Adipose tissue (tissue), 3 donors: Measurements from ENCODE around the gene TLN1. TPM values are rescaled to one million over a fixed set of nuclear protein-coding genes. Genes with fewer than 3 reads are reported as not detected.

ENCODE experiments used
- H3K27ac ChIP-seq: one replicate; pipeline ENCODE4 v1.5.1; 2013; ENCODE audit warnings: low read depth, low read length
- WGBS, 3 donors: extraction: QIAGEN DNeasy Blood & Tissue Kit; methylation state at CpG; one replicate each; pipeline ENCODE4 v1.1.7; 2013; 5-methylcytosine and 5-hydroxymethylcytosine counted together
- polyA plus RNA-seq, 3 donors: library from polyadenylated mRNA; stranded (reverse); fragments of 200-250 nt; gene quantifications; one replicate each; pipeline ENCODE4 v1.2.3, GENCODE V29; 2013
- donor health status: healthy with polysubstance abuse.
- donor health status: Bipolar disorder and iron deficiency.
- donor health status: healthy.

Gene TLN1
- 100 to 1,000 TPM in 2 of 3 donors, 10 to 100 TPM in 1; 72.4 to 310 (median 201) TPM for polyA plus RNA-seq

DNA sequence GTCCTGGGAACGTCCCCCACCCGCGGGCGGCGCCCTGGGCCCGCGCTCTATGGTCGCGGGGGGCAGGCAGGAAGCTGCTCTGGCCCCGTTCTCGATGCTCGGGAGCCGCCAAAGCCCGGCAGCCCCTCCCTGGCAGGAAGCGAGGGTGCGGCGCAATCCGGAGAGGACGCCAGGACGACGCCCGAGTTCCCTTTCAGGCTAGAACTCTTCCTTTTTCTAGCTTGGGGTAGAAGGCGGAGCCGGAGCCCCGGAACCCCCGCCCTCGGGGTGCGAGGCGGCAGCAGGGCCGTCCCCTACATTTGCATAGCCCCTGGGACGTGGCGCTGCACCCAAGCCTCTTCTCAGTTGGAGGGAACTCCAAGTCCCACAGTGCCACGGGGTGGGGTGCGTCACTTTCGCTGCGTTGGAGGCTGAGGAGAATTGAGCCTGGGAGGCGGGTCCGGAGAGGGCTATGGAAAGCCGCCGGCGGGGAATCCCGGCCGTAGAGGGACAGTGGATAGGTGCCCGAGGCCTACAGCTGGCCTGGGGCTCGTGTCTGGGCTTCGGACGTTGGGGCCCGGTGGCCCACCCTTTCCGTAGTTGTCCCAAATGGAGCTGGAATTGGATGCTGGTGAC is at the start of gene TLN1, which contains the start of gene CREB3:
Gene TLN1, minus strand, starts transcription at position 11 of the 615 bp plus-strand sequence. CDS start 6,501 bp downstream, outside the sequence.
Gene CREB3, plus strand, starts transcription at position 482 of the 615 bp plus-strand sequence. Its CDS starts 107 bp downstream, at position 589.
- WGBS, 3 donors = 0% methylated on average over 43 to 49 of the region's 49 CpGs
- H3K27ac ChIP-seq = peak within 1 kb of the TSS; percentile 100

DNA sequence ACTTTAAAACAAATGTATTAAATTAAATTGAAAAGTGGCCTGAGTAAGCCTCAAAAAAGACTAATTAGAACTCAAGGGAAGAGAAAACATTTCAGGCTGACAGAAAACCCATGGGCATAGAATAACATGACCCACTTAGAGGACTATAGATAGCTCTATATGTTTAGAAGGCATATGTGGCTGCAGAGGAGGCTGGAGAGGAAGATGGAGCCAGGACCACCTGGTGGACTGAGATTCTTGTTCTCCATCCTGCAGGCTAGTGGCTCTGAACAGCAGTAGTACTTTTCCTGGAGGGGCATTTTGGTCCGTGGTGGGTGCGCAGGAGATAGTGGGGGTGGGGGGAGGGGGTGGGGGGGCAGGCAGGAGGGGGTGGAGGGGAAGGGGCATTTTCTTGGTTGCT is 49.1 kb upstream of the TLN1 start:
- no peak overlapping the region for H3K27ac ChIP-seq
- 57 to 85% (median 80%) methylated on average over 2 of the region's 2 CpGs for WGBS, 3 donors

DNA sequence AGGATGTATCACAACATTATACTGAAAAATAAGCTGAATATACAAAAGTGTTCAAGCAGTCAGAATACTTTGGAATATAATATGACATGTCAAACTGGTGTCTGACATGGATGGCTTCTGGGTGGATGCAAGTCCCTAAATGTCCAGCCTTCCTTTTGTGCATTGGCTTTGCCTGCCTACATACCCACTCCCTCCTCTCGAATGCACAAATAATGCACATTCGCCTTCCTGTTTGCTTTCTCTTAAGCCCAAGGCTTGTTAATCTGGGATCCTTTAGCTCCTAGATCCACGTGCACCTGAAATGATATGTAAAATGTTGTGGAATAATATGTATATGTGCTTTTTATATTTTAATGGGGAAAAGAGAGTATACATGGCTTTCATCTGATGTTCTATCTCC is 46.5 kb upstream of the TLN1 start:
- no peak overlapping the region for H3K27ac ChIP-seq
- 89 to 95% (median 90%) methylated on average over 3 of the region's 3 CpGs for WGBS, 3 donors

GRCh38 chr9:35776018-35776417 is 44.0 kb upstream of the TLN1 start:
- 74 to 83% (median 76%) methylated on average over 4 of the region's 4 CpGs for WGBS, 3 donors
- H3K27ac ChIP-seq = no peak overlapping the region

DNA sequence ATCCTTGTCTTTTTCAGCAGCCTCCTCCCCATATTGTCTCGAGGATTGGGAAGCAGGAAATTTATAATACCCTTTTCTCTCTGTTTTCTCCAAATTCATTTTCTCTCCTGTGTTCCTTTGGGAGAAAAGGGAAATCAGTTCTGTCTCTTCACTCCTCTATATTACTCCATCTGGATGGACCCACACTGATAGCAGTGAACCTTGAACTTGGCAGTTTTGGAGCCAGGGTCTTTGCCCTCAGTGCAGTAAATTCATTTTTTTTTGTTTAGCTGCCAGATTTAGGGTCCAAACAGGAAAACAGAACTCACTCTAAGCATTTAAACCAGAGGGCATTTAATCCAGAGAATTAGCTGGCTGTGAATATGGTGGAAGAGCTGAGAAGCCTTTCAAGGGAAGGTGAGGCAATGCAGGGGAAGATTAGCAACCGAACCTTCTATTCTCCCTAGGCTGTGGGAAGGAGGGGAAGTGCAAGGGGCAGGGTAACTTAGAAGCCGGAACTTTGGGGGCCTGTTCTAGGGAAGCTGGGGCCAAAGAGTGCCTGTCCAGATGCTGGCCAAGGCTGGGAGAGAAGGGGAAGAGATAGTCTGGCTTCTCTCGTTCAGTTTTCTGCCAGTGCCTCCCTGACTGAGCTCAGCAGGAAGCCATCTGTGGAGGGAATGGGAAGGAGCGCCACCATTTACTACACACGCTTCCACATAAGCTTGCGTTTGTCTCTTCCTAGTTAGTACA is 43.1 kb upstream of the TLN1 start:
- 38 to 78% (median 43%) methylated on average over 7 of the region's 7 CpGs for WGBS, 3 donors

GRCh38 chr9:35771943-35772342 is 39.9 kb upstream of the TLN1 start:
- 45 to 75% (median 63%) methylated on average over 3 of the region's 3 CpGs for WGBS, 3 donors
- no peak overlapping the region for H3K27ac ChIP-seq

More for the DNA sequence above, 43.1 kb upstream of the TLN1 start:
- no peak overlapping the region for H3K27ac ChIP-seq

- H3K27ac ChIP-seq = no peak overlapping the region
- WGBS, 3 donors = 8 to 26% (median 16%) methylated on average over 1 of the region's 1 CpG
Measured at GRCh38 chr9:35771534-35771933, 39.5 kb upstream of the TLN1 start.

GRCh38 chr9:35771075-35771433 is 39.1 kb upstream of the TLN1 start:
- WGBS, 3 donors = 11 to 14% (median 13%) methylated on average over 4 of the region's 4 CpGs
- no peak overlapping the region for H3K27ac ChIP-seq

DNA sequence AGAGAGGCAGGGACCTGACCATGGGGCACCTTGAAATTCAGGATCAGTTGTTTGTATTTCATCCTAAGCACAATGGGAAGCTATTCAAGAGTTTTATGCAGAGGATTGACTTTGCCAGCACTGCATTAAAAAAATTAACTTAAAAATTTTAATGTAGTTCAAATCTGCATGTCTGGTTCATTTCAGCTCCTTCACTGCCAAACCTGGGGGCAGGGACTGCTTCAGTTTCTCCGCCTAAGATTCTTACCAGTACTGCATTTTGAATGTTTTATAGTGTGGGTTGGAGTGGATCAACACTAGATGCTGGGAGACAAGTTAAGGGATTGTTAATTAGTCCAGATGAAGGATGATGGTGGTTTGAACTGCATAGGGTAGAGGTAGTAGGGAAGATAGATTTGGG is 37.8 kb upstream of the TLN1 start:
- no peak overlapping the region for H3K27ac ChIP-seq
- 90 to 100% (median 94%) methylated on average over 1 of the region's 1 CpG for WGBS, 3 donors

- no peak overlapping the region for H3K27ac ChIP-seq
- WGBS, 3 donors = 90 to 100% (median 95%) methylated on average over 1 of the region's 1 CpG
Measured at GRCh38 chr9:35767458-35767857, 35.5 kb upstream of the TLN1 start.

GRCh38 chr9:35766997-35767396 is 35.0 kb upstream of the TLN1 start:
- 84 to 91% (median 91%) methylated on average over 2 of the region's 2 CpGs for WGBS, 3 donors
- H3K27ac ChIP-seq = no peak overlapping the region

DNA sequence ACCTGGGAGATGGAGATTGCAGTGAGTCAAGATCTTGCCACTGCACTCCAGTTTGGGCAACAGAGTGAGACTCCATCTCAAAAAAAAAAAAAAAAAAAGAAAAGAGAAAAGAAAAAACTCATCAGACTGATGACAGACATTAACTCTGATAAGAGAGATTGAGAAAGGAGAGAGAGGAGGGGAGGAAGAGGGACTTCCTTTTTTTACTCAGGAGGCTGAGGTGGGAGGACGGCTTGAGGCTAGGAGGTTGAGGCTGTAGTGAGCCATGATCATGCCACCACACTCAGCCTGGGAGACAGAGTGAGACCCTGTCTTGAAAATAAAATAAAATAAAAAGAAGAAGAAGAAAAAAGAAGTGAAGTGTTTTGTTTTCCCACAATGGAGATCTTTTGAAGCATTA is 31.8 kb upstream of the TLN1 start:
- H3K27ac ChIP-seq = no peak overlapping the region
- 90 to 96% (median 93%) methylated on average over 1 of the region's 1 CpG for WGBS, 3 donors

DNA sequence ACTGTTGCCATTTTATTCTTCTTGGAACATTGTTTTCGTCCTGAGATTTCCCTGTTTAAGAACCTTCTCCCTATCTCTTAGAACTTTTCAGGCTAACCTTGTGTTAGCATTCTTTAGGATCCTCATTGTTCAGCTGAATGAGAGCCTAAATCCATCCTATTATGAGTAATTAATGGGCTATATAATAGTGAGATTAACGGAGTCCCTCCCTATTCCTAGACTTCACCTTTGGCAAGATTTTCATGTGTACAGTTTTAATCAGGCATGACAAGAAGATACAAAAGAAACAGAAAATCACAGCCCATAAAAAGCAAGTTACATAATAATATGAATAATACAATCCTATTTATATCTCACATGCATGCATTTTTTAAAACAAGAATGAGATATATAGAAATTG is 31.2 kb upstream of the TLN1 start:
- WGBS, 3 donors = 81 to 93% (median 88%) methylated on average over 2 of the region's 2 CpGs
- no peak overlapping the region for H3K27ac ChIP-seq

DNA sequence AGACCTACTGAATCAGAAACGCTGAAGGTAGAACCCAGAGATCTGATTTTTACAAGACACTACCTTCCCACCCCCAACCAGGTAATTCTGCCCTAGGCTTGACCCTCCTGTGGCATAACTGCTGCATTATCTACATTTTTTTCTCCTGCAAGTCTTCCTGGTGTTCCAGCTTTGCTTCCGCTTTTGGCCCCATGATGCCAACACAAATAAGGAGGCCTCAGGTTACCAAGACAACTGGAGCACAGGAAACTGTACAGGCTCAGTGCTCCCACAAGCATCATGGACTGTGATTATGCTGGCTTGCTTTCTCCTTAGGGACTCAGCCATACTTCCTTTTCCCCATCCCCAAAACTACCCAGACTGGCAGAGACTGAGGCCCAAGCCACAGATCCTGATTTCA is 28.7 kb upstream of the TLN1 start:
- no peak overlapping the region for H3K27ac ChIP-seq
- 43 to 53% (median 52%) methylated on average over 2 of the region's 2 CpGs for WGBS, 3 donors

DNA sequence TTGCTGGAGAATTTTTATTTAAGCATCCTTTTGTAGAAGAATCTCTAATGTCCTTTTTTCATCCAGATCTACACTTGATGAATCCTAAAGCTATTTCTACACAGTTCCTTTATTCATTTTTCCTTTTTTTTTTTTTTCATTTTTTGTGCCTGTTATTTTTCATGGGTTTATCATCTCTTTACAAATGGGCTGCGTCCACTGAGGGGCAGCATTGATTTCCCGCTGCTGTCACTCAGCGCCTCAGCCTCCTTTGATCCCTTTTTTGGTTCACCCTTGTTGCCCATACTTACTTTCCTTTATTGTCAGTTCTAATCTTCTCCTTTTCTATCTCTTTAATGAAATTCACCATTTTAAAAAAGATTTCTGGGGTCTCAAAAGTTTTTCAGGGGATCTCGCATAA is 27.8 kb upstream of the TLN1 start:
- WGBS, 3 donors = 83 to 98% (median 97%) methylated on average over 4 of the region's 4 CpGs
- no peak overlapping the region for H3K27ac ChIP-seq

GRCh38 chr9:35758475-35759050 is 26.6 kb upstream of the TLN1 start:
- 17 to 68% (median 19%) methylated on average over 3 of the region's 3 CpGs for WGBS, 3 donors
- H3K27ac ChIP-seq = no peak overlapping the region

DNA sequence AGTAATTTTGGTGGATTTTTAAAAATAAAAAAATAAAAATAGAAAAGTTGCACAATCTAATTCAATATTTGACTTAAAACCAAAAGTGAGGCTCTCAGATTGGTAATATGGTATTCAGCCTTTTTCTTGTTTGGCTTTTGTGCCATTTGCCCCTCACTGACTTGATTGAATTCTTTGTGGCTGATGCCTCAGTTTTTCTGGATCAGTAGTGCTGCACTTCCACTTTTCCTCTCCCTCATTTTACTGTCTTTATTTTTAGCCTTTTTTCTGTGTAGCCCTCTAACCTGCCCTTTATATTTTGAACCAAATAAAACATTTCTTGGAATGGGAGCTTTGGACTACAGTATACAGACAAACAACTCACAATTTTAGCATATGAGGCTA is 25.9 kb upstream of the TLN1 start:
- H3K27ac ChIP-seq = no peak overlapping the region

DNA sequence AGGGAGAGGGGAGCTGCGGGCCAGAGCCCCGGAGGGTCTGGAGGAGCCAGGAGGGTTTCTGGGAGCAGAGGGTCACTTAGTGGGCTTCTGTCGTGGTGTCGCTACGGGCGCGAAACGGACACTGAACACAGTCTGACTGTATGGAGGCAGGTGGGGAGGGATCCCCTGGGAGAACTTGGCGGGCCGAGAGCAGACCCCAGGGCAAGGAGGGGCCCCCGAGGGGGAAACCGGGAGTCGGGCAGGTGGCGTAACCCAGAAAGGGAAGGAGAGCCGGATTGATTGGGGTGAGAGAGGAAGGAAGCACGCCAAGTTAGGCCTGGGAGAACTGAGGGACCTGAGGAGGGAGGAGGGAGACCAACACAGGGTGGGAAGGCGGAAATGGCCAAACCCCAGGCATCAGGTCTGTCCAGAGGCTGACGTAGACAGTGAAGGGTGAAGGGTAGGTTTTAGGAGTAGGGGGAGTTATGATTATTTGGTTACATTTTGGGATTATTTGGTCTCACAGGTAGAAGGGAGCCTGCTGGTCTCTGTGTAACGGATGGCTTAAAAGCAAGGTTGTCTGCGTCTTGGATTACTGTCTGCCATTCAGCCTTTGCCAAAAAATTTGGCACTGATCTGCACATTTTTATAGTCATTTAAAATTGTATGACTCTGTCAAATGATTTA is 25.4 kb upstream of the TLN1 start:
- H3K27ac ChIP-seq = no peak overlapping the region
- WGBS, 3 donors = 1 to 2% (median 1%) methylated on average over 19 to 20 of the region's 20 CpGs
